DMS79 treated with DMSO at 0.1 percent for 48 hours (cell line): ENCODE results near the gene CD68.
A peak's percentile ranks its signal among the peaks of the same experiment; 100 is the strongest.

ENCODE experiments used
- DNase-seq: peaks from one replicate; lab custom pipeline; 2025; lab: John Stamatoyannopoulos, UW

Gene CD68

GRCh38 chr17:7579001-7579833 is at the start of gene CD68:
CD68 (plus strand) TSS chr17:7579638; CDS start chr17:7579678, 40 bp downstream.
- DNase-seq: no peak

- no peak for DNase-seq
Observed at GRCh38 chr17:7530023-7530900, 49.2 kb upstream of the CD68 start.

- DNase-seq: no peak
Observed at GRCh38 chr17:7538050-7538449, 41.4 kb upstream of the CD68 start.

- DNase-seq: no peak
Observed at GRCh38 chr17:7538891-7539545, 40.4 kb upstream of the CD68 start.

- DNase-seq: no peak
Observed at GRCh38 chr17:7541074-7541621, 38.3 kb upstream of the CD68 start.

GRCh38 chr17:7544911-7545310 is 34.5 kb upstream of the CD68 start:
- no peak for DNase-seq

- no peak for DNase-seq
Observed at GRCh38 chr17:7548585-7549400, 30.6 kb upstream of the CD68 start, which contains the start of gene TNFSF12. TNFSF12 (plus strand) TSS chr17:7549058; CDS start chr17:7549154, 96 bp downstream.

GRCh38 chr17:7549401-7550055 is 29.9 kb upstream of the CD68 start:
- no peak for DNase-seq

GRCh38 chr17:7550344-7550743 is 29.1 kb upstream of the CD68 start:
- no peak for DNase-seq

- DNase-seq: no peak
Observed at GRCh38 chr17:7551396-7551795, 28.0 kb upstream of the CD68 start.

- DNase-seq: no peak
Observed at GRCh38 chr17:7552621-7553051, 26.8 kb upstream of the CD68 start.

- no peak for DNase-seq
Observed at GRCh38 chr17:7553356-7553755, 26.1 kb upstream of the CD68 start.

GRCh38 chr17:7555320-7555948 is 24.0 kb upstream of the CD68 start:
- no peak for DNase-seq

- no peak for DNase-seq
Observed at GRCh38 chr17:7556627-7557026, 22.8 kb upstream of the CD68 start.

- no peak for DNase-seq
Observed at GRCh38 chr17:7557147-7557764, 22.2 kb upstream of the CD68 start.

GRCh38 chr17:7557775-7558543 is 21.5 kb upstream of the CD68 start:
- DNase-seq: peak; percentile 64

- DNase-seq: peak; percentile 43
Observed at GRCh38 chr17:7558544-7559319, 20.7 kb upstream of the CD68 start, which contains the start of gene TNFSF13. TNFSF13 (plus strand) TSS chr17:7558750; CDS start chr17:7559040, 290 bp downstream.
